Muscle of back (tissue), 11 donors: ENCODE results near the gene OBSCN. TPM values are rescaled to one million over a fixed set of nuclear protein-coding genes. Genes with fewer than 3 reads are reported as not detected.

ENCODE experiments used
- DNase-seq, 3 donors: peaks; one replicate each; pipeline versions ENCODE4 v3.0.0 to v3.0.0-alpha.2; 2013
- polyA plus RNA-seq, 10 donors: library from polyadenylated mRNA; unstranded; fragments of 120-200 nt; gene quantifications; one replicate each; pipeline ENCODE4 v1.2.1, GENCODE V29; 2013; ENCODE audit not compliant: insufficient read length in 10 of 10

Gene OBSCN
- polyA plus RNA-seq, 10 donors = 179 to 336 (median 279) TPM

- DNase-seq = no peak
Observed at GRCh38 chr1:228400237-228400651, 192.4 kb downstream of the OBSCN start.

- no peak for DNase-seq
Observed at GRCh38 chr1:228400692-228401454, 193.0 kb downstream of the OBSCN start.

GRCh38 chr1:228401782-228402640 is 194.2 kb downstream of the OBSCN start:
- no peak for DNase-seq

- DNase-seq = no peak
Observed at GRCh38 chr1:228402641-228403025, 194.8 kb downstream of the OBSCN start.

- no peak for DNase-seq
Observed at GRCh38 chr1:228403231-228403631, 195.4 kb downstream of the OBSCN start.

GRCh38 chr1:228404107-228404720 is 196.4 kb downstream of the OBSCN start:
- no peak for DNase-seq

- DNase-seq = no peak
Observed at GRCh38 chr1:228405200-228405978, 197.5 kb downstream of the OBSCN start.

GRCh38 chr1:228405979-228406228 is 198.1 kb downstream of the OBSCN start:
- no peak for DNase-seq

GRCh38 chr1:228407106-228408040 is 199.5 kb downstream of the OBSCN start:
- no peak for DNase-seq

GRCh38 chr1:228408041-228408868 is 200.4 kb downstream of the OBSCN start:
- no peak for DNase-seq

GRCh38 chr1:228408869-228409805 is 201.3 kb downstream of the OBSCN start:
- no peak for DNase-seq

GRCh38 chr1:228410015-228410414 is 202.2 kb downstream of the OBSCN start:
- no peak for DNase-seq

- DNase-seq = no peak
Observed at GRCh38 chr1:228410671-228411070, 202.8 kb downstream of the OBSCN start.

GRCh38 chr1:228411121-228411520 is 203.3 kb downstream of the OBSCN start:
- no peak for DNase-seq

GRCh38 chr1:228411548-228412430 is 203.9 kb downstream of the OBSCN start:
- no peak for DNase-seq

- no peak for DNase-seq
Observed at GRCh38 chr1:228413241-228414010, 205.6 kb downstream of the OBSCN start.
